H9 (cell line): Measurements from ENCODE around the gene FSTL1. TPM values are rescaled to one million over a fixed set of nuclear protein-coding genes. Genes with fewer than 3 reads are reported as not detected.

Experiments used
- DNase-seq: peaks from one replicate; pipeline ENCODE4 v3.0.0-alpha.2; 2017
- H2AFZ ChIP-seq: one replicate; pipeline ENCODE4 v1.6.1; 2013; ENCODE audit warnings: mild to moderate bottlenecking, low read length, control low read depth, moderate library complexity
- H2AK5ac ChIP-seq: 2 replicates; pipeline ENCODE4 v1.6.1; 2013; ENCODE audit warnings: low read length, control low read depth, mixed read lengths; ENCODE audit not compliant: insufficient read length
- H2BK120ac ChIP-seq: one replicate; pipeline ENCODE4 v1.6.1; 2013; ENCODE audit warnings: low read depth, mild to moderate bottlenecking, low read length, control low read depth, inconsistent platforms; ENCODE audit not compliant: poor library complexity, severe bottlenecking
- H2BK12ac ChIP-seq: 2 replicates; pipeline ENCODE4 v1.6.1; 2013; ENCODE audit warnings: low read length, control low read depth, mixed read lengths, low read depth; ENCODE audit not compliant: insufficient read length
- H2BK15ac ChIP-seq: 2 replicates; pipeline ENCODE4 v1.6.1; 2013; ENCODE audit warnings: low read depth, low read length, control low read depth
- H2BK20ac ChIP-seq: one replicate; pipeline ENCODE4 v1.6.1; 2013; ENCODE audit warnings: low read depth, mild to moderate bottlenecking, low read length, control low read depth, inconsistent platforms; ENCODE audit not compliant: poor library complexity, severe bottlenecking
- H2BK5ac ChIP-seq: 2 replicates; pipeline ENCODE4 v1.6.1; 2013; ENCODE audit warnings: low read length, control low read depth, mixed read lengths; ENCODE audit not compliant: insufficient read length
- H3K14ac ChIP-seq: 2 replicates; pipeline ENCODE4 v1.6.1; 2013; ENCODE audit warnings: low read length, control low read depth; ENCODE audit not compliant: insufficient read depth
- H3K18ac ChIP-seq: 2 replicates; pipeline ENCODE4 v1.6.1; 2013; ENCODE audit warnings: low read depth, mild to moderate bottlenecking, mixed read lengths, low read length, control low read depth; ENCODE audit not compliant: insufficient read length
- H3K23ac ChIP-seq: 2 replicates; pipeline ENCODE4 v1.6.1; 2013; ENCODE audit warnings: low read length, control low read depth, mixed read lengths, low read depth; ENCODE audit not compliant: insufficient read length
- H3K23me2 ChIP-seq: 2 replicates; pipeline ENCODE4 v1.6.1; 2013; ENCODE audit warnings: low read depth, mild to moderate bottlenecking, mixed read lengths, low read length, control low read depth; ENCODE audit not compliant: insufficient read length, poor library complexity, severe bottlenecking
- H3K27ac ChIP-seq: 2 replicates; pipeline ENCODE4 v1.5.1; 2013; ENCODE audit warnings: low read length, control low read depth, mixed read lengths, low read depth; ENCODE audit not compliant: insufficient read length
- H3K27me3 ChIP-seq: 2 replicates; pipeline ENCODE4 v1.6.1; 2013; ENCODE audit warnings: low read length, control low read depth, inconsistent platforms; ENCODE audit not compliant: insufficient read depth
- H3K4ac ChIP-seq: 2 replicates; pipeline ENCODE4 v1.6.1; 2013; ENCODE audit warnings: low read depth, mild to moderate bottlenecking, control low read depth, inconsistent platforms, low read length, moderate library complexity
- H3K4me1 ChIP-seq: 2 replicates; pipeline ENCODE4 v1.6.1; 2013; ENCODE audit warnings: low read length, control low read depth, inconsistent platforms; ENCODE audit not compliant: insufficient read depth
- H3K4me2 ChIP-seq: 2 replicates; pipeline ENCODE4 v1.6.1; 2013; ENCODE audit warnings: low read length, control low read depth, mixed read lengths; ENCODE audit not compliant: insufficient read length, insufficient read depth
- H3K56ac ChIP-seq: 2 replicates; pipeline ENCODE4 v1.6.1; 2013; ENCODE audit warnings: low read depth, mild to moderate bottlenecking, mixed read lengths, low read length, control low read depth; ENCODE audit not compliant: insufficient read length
- H3K79me1 ChIP-seq: 2 replicates; pipeline ENCODE4 v1.6.1; 2013; ENCODE audit warnings: low read depth, mild to moderate bottlenecking, moderate library complexity, low read length, control low read depth, inconsistent platforms; ENCODE audit not compliant: insufficient read depth, poor library complexity, severe bottlenecking
- H3K79me2 ChIP-seq: 2 replicates; pipeline ENCODE4 v1.6.1; 2013; ENCODE audit warnings: low read length, control low read depth, inconsistent platforms; ENCODE audit not compliant: insufficient read depth
- H3K9ac ChIP-seq: 2 replicates; pipeline ENCODE4 v1.6.1; 2013; ENCODE audit warnings: low read length, control low read depth, mixed read lengths; ENCODE audit not compliant: insufficient read length; ENCODE audit errors: extremely low read depth
- H3K9me3 ChIP-seq: one replicate; pipeline ENCODE4 v1.6.1; 2013; ENCODE audit warnings: low read depth, low read length, inconsistent platforms; ENCODE audit not compliant: control insufficient read depth
- H3T11ph ChIP-seq: one replicate; pipeline ENCODE4 v1.6.1; 2013; ENCODE audit warnings: mild to moderate bottlenecking, low read length, control low read depth, inconsistent platforms
- H4K20me1 ChIP-seq: one replicate; pipeline ENCODE4 v1.6.1; 2013; ENCODE audit not compliant: control insufficient read depth, insufficient read length, insufficient read depth
- H4K5ac ChIP-seq: 2 replicates; pipeline ENCODE4 v1.6.1; 2013; ENCODE audit warnings: low read depth, mild to moderate bottlenecking, mixed read lengths, low read length, control low read depth; ENCODE audit not compliant: insufficient read length
- H4K8ac ChIP-seq: replicated peaks from 2 replicates; pipeline ENCODE4 v1.6.1; 2013; ENCODE audit warnings: low read length, control low read depth, mixed read lengths, low read depth; ENCODE audit not compliant: insufficient read length
- H4K91ac ChIP-seq: 2 replicates; pipeline ENCODE4 v1.6.1; 2013; ENCODE audit warnings: low read depth, mild to moderate bottlenecking, moderate library complexity, mixed read lengths, low read length, control low read depth; ENCODE audit not compliant: insufficient read length
- H3K27ac Mint-ChIP-seq, 3 experiments: 2 replicates in 2 of 3; 3 replicates in 1 of 3; pipeline ENCODE4 v1.8.0; 2020 to 2021; ENCODE audit warnings: mixed read lengths in 3 of 3, mild to moderate bottlenecking in 1 of 3, moderate library complexity in 1 of 3
- H3K27me3 Mint-ChIP-seq: 2 replicates; pipeline ENCODE4 v1.8.0; 2021; ENCODE audit warnings: low read depth, mild to moderate bottlenecking, moderate library complexity, mixed read lengths
- H3K36me3 Mint-ChIP-seq, 3 experiments: 2 replicates in 2 of 3; 3 replicates in 1 of 3; pipeline ENCODE4 v1.8.0; 2020 to 2021; ENCODE audit warnings: low read depth in 3 of 3, mixed read lengths in 3 of 3; ENCODE audit not compliant: insufficient read depth in 1 of 3
- H3K4me1 Mint-ChIP-seq, 2 experiments: 2 replicates each; pipeline ENCODE4 v1.8.0; 2020; ENCODE audit warnings: mixed read lengths in 2 of 2
- H3K4me3 Mint-ChIP-seq, 2 experiments: 2 replicates in 1 of 2; 3 replicates in 1 of 2; pipeline ENCODE4 v1.8.0; 2020 to 2021; ENCODE audit warnings: mild to moderate bottlenecking in 2 of 2, mixed read lengths in 2 of 2, moderate library complexity in 1 of 2
- H3K9me3 Mint-ChIP-seq, 2 experiments: 2 replicates in 1 of 2; 3 replicates in 1 of 2; pipeline ENCODE4 v1.8.0; 2020; ENCODE audit warnings: mild to moderate bottlenecking in 2 of 2, mixed read lengths in 2 of 2, moderate library complexity in 1 of 2
- WGBS: extraction: QIAGEN DNeasy Blood & Tissue Kit; methylation state at CpG from one replicate; pipeline ENCODE4 v1.1.7; 2013; ENCODE audit warnings: missing lambda C conversion rate, low lambda C conversion rate, mixed read lengths; ENCODE audit not compliant: insufficient read length; ENCODE audit errors: extremely low coverage; 5-methylcytosine and 5-hydroxymethylcytosine counted together
- total RNA-seq: library from RNA; stranded (reverse); gene quantifications from 2 replicates; pipeline ENCODE4 v1.2.1, GENCODE V29; 2021
- TF ChIP-seq, protein P1 (sequence below): fragments of 200-600 bp; sonication (generic); conservative IDR thresholded peaks from 3 replicates; pipeline ENCODE4 v1.8.0; 2021; ENCODE audit warnings: antibody characterized with exemption, mild to moderate bottlenecking

FSTL1 gene
- total RNA-seq, 1 experiment from 2014 or later = 326 TPM

DNA sequence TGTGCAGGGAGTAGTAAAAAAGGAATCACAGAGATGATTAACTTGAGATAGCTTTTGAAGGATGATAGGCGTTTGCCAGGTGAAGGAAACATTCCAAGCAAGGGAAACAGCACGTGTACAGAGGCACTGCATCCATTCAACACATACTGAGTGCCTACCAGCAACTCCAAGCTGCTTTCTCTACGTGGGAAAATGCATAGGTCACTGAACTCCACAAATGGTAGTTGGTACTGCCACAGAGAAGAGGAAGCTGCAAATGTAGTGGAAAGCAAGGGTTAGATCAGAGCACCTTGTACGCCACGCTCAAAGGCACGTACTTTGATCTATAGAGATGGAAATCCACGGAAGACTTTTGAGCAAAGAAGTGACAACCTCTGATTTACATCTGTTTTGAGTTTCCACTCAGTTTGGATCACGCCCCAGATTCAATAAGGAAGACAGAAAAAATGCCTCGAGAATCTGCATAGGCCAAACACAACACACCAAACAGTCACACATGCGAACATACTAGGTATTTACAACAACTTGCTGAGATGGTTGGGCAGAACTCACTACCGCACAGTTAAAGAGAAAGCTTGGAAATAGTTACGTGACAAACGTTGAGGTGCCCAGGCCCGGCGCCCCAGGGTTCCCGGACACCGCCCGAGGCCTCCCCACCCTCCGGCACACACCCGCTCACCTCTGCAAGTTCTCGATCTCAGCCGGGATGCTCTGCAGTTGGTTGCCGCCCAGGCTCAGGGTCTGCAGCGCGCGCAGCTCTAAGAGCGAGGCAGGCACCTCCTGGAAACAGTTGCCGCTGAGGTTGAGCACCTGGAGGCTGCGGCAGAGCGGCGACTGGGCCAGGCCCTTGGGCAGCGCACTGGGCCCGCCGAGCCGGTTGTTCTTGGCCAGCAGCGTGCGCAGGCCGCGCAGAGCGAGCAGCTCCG lies 102.5 kb downstream of the FSTL1 start:
- peaks cover 4% of the 10 kb centered on the region for H3K79me1 ChIP-seq
- H3K27me3 ChIP-seq = no peaks in the 10 kb centered on the region
- peaks cover 12% of the 10 kb centered on the region for H3K23me2 ChIP-seq
- no peak overlapping the region for H2BK12ac ChIP-seq
- H3K14ac ChIP-seq = peak overlapping the region; percentile 85
- no peak overlapping the region for H3T11ph ChIP-seq
- no peaks in the 10 kb centered on the region for H4K20me1 ChIP-seq
- no peak overlapping the region for H3K23ac ChIP-seq
- peak overlapping the region; percentile 97 for H3K4me2 ChIP-seq
- no peaks in the 10 kb centered on the region for H3K9me3 ChIP-seq
- H2BK5ac ChIP-seq = no peak overlapping the region
- H3K4me3 Mint-ChIP-seq = peak overlapping the region; percentile 82 to 91
- no peak overlapping the region for H2BK120ac ChIP-seq
- H3K4me1 Mint-ChIP-seq = peaks cover 17 to 18% of the 10 kb centered on the region in 2 experiments
- H3K18ac ChIP-seq = peak overlapping the region; percentile 64
- H3K27me3 Mint-ChIP-seq = peaks cover 5% of the 10 kb centered on the region
- no peak overlapping the region for H3K4ac ChIP-seq
- no peaks in the 10 kb centered on the region; the same call in 1 of the 2 replicates for H3K79me2 ChIP-seq
- H3K9me3 Mint-ChIP-seq = no peaks in the 10 kb centered on the region
- no peak overlapping the region for H4K5ac ChIP-seq
- no peak overlapping the region for H2BK15ac ChIP-seq
- no peak overlapping the region for H2AFZ ChIP-seq
- H4K8ac ChIP-seq = no peak overlapping the region
- H3K9ac ChIP-seq = peak overlapping the region; percentile 67
- peaks cover 0 to 6% (median 3%) of the 10 kb centered on the region in 3 experiments; a peak in 5 of 7 replicates for H3K36me3 Mint-ChIP-seq
- H4K91ac ChIP-seq = no peak overlapping the region
- H3K4me1 ChIP-seq = peaks cover 4% of the 10 kb centered on the region; the same call in 1 of the 2 replicates
- no peak overlapping the region for H3K56ac ChIP-seq
- H3K27ac Mint-ChIP-seq = no peak overlapping the region
- no peak overlapping the region for H2BK20ac ChIP-seq
- H2AK5ac ChIP-seq = no peak overlapping the region
- H3K27ac ChIP-seq = no peak overlapping the region
- TF ChIP-seq, protein P1, sequence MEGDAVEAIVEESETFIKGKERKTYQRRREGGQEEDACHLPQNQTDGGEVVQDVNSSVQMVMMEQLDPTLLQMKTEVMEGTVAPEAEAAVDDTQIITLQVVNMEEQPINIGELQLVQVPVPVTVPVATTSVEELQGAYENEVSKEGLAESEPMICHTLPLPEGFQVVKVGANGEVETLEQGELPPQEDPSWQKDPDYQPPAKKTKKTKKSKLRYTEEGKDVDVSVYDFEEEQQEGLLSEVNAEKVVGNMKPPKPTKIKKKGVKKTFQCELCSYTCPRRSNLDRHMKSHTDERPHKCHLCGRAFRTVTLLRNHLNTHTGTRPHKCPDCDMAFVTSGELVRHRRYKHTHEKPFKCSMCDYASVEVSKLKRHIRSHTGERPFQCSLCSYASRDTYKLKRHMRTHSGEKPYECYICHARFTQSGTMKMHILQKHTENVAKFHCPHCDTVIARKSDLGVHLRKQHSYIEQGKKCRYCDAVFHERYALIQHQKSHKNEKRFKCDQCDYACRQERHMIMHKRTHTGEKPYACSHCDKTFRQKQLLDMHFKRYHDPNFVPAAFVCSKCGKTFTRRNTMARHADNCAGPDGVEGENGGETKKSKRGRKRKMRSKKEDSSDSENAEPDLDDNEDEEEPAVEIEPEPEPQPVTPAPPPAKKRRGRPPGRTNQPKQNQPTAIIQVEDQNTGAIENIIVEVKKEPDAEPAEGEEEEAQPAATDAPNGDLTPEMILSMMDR = no peak
- WGBS = no CpG with 5 or more reads among the region's 41 CpGs
- peak; percentile 78 for DNase-seq
